Bronchial epithelial cell (primary cell): ENCODE data around the gene CFL1. TPM values are rescaled to one million over a fixed set of nuclear protein-coding genes. Genes with fewer than 3 reads are reported as not detected.
A peak's percentile ranks its signal among the peaks of the same experiment; 100 is the strongest.

Experiments
- DNase-seq: peaks from one replicate; pipeline ENCODE4 v3.0.0-alpha.2; 2010; ENCODE audit warnings: low read depth
- FAIRE-seq: peaks from 2 replicates; lab custom pipeline; 2011; peaks lifted over from hg19 to GRCh38; lab: Jason Lieb, UNC
- H3K27me3 ChIP-seq: 2 replicates; pipeline ENCODE4 v1.5.1; 2011; ENCODE audit warnings: low read length; ENCODE audit not compliant: control insufficient read depth, insufficient read depth
- H3K36me3 ChIP-seq: 2 replicates; pipeline ENCODE4 v1.5.1; 2011; ENCODE audit warnings: low read length; ENCODE audit not compliant: control insufficient read depth, insufficient read depth
- H3K4me3 ChIP-seq: 2 replicates; pipeline ENCODE4 v1.5.1; 2011; ENCODE audit warnings: mild to moderate bottlenecking, low read depth, low read length, control low read depth
- CTCF ChIP-seq: IDR thresholded peaks from 2 replicates; pipeline ENCODE4 v1.5.1; 2011; ENCODE audit warnings: mild to moderate bottlenecking, moderate library complexity, low read length, control low read depth, inconsistent platforms; ENCODE audit not compliant: insufficient read depth, severe bottlenecking
- total RNA-seq: library from RNA; depleted of rRNA; stranded (reverse); fragments of >200 nt; gene quantifications from 2 replicates; pipeline ENCODE4 v1.2.1, GENCODE V29; 2014

Gene CFL1
- total RNA-seq, 1 donor from 2014 or later: 764 TPM

GRCh38 chr11:65861165-65861505, 3.2 kb upstream of the CFL1 start:
- FAIRE-seq (no peak), DNase-seq (no peak)
- Histone ChIP-seq H3K27me3 (no peaks in the 10 kb centered on the region), H3K4me3 (peak overlapping the region; percentile 98), H3K36me3 (peaks cover 39% of the 10 kb centered on the region)
- no peak for TF ChIP-seq CTCF

- H3K36me3 ChIP-seq: peaks cover 43% of the 10 kb centered on the region
- H3K4me3 ChIP-seq: peak within 1 kb of the TSS; percentile 98
- no peak for FAIRE-seq
These were observed 2.5 kb upstream of the CFL1 start, which contains the start of gene MUS81 for GRCh38 chr11:65860278-65861164. Gene MUS81 (plus strand): TSS chr11:65860433. CDS start chr11:65860754, 321 bp downstream.

GRCh38 chr11:65859812-65860277, 1.9 kb upstream of the CFL1 start:
- Histone ChIP-seq H3K27me3 (no peaks in the 10 kb centered on the region), H3K36me3 (peaks cover 44% of the 10 kb centered on the region), H3K4me3 (peak overlapping the region; percentile 98)
- DNase-seq: no peak
- FAIRE-seq: no peak
- TF ChIP-seq CTCF: no peak

More at GRCh38 chr11:65860278-65861164, 2.5 kb upstream of the CFL1 start, which contains the start of gene MUS81:
- peak; percentile 95 for DNase-seq
- no peaks in the 10 kb centered on the region for H3K27me3 ChIP-seq
- peak; percentile 95 for TF ChIP-seq CTCF

GRCh38 chr11:65859095-65859811, 1.3 kb upstream of the CFL1 start:
- Histone ChIP-seq H3K36me3 (peaks cover 44% of the 10 kb centered on the region), H3K27me3 (no peaks in the 10 kb centered on the region), H3K4me3 (peak overlapping the region; percentile 98)
- DNase-seq (peak; percentile 91), FAIRE-seq (no peak)
- TF ChIP-seq CTCF: peak; percentile 11

- no peak for FAIRE-seq
- H3K4me3 ChIP-seq: peak overlapping the region; percentile 98
These were observed 704 bp upstream of the CFL1 start for GRCh38 chr11:65858681-65859087.

More at GRCh38 chr11:65858681-65859087, 704 bp upstream of the CFL1 start:
- Histone ChIP-seq H3K27me3 (no peaks in the 10 kb centered on the region), H3K36me3 (peaks cover 41% of the 10 kb centered on the region)
- TF ChIP-seq CTCF: no peak
- DNase-seq: peak; percentile 45
